ENCODE measurements around the gene PTPMT1. TPM values are rescaled to one million over a fixed set of nuclear protein-coding genes. Genes with fewer than 3 reads are reported as not detected.

The PTPMT1 gene
- 30.4 and 60.4 TPM in 2 replicates for polyA plus RNA-seq

GRCh38 chr11:47565340-47566148, at the start of gene PTPMT1:
Gene PTPMT1 (plus strand): TSS chr11:47565599. CDS start chr11:47565623, 24 bp downstream.

GRCh38 chr11:47552566-47553405, 12.6 kb upstream of the PTPMT1 start, which contains the start of gene CELF1:
Gene CELF1 (minus strand): TSS chr11:47553132. CDS start chr11:47499523, 53,609 bp downstream.

GRCh38 chr11:47578524-47579494, 13.4 kb downstream of the PTPMT1 start, which contains the start of the genes KBTBD4 and NDUFS3:
Gene KBTBD4 (minus strand): TSS chr11:47578970. CDS start chr11:47578951, 19 bp downstream.
Gene NDUFS3 (plus strand): TSS chr11:47579074. CDS start chr11:47579092, 18 bp downstream.

GRCh38 chr11:47586098-47586855, 20.9 kb downstream of the PTPMT1 start, which contains the start of gene FAM180B:
Gene FAM180B (plus strand): TSS chr11:47586678. CDS start chr11:47586769, 91 bp downstream.

GRCh38 chr11:47593934-47594855, 28.8 kb downstream of the PTPMT1 start, which contains the start of gene C1QTNF4:
Gene C1QTNF4 (minus strand): TSS chr11:47594411. CDS start chr11:47590810, 3,601 bp downstream.

Other genes with a start within 250 kb of the PTPMT1 start
- 0.08 TPM in 1 of 2 replicates, not detected in the other for gene MYBPC3, start 212.9 kb upstream of the PTPMT1 start, polyA plus RNA-seq
- gene SPI1, start 187.1 kb upstream of the PTPMT1 start, polyA plus RNA-seq = not detected in 2 replicates
- 1.6 and 2.9 TPM in 2 replicates for gene SLC39A13, start 157.0 kb upstream of the PTPMT1 start, polyA plus RNA-seq
- 72.9 and 74.2 TPM in 2 replicates for gene PSMC3, start 139.2 kb upstream of the PTPMT1 start, polyA plus RNA-seq
- gene RAPSN, start 116.5 kb upstream of the PTPMT1 start, polyA plus RNA-seq = not detected in 2 replicates
- gene CELF1, start 12.5 kb upstream of the PTPMT1 start, polyA plus RNA-seq = 36.5 and 38.6 TPM in 2 replicates
- gene KBTBD4, start 13.4 kb downstream of the PTPMT1 start, polyA plus RNA-seq = 0.62 and 8.9 TPM in 2 replicates
- gene NDUFS3, start 13.5 kb downstream of the PTPMT1 start, polyA plus RNA-seq = 180 and 237 TPM in 2 replicates
- gene FAM180B, start 21.1 kb downstream of the PTPMT1 start, polyA plus RNA-seq = not detected in 2 replicates
- gene C1QTNF4, start 28.8 kb downstream of the PTPMT1 start, polyA plus RNA-seq = 0.24 TPM in 2 replicates
- 125 and 127 TPM in 2 replicates for gene MTCH2, start 77.0 kb downstream of the PTPMT1 start, polyA plus RNA-seq
- 0.28 and 0.75 TPM in 2 replicates for gene AGBL2, start 149.8 kb downstream of the PTPMT1 start, polyA plus RNA-seq
- 13.8 and 15.5 TPM in 2 replicates for gene FNBP4, start 201.7 kb downstream of the PTPMT1 start, polyA plus RNA-seq

Data from Purkinje cell (primary cell).